NCI-H187 treated with DMSO at 0.1 percent for 48 hours (cell line): Measurements from ENCODE around the gene PC.
"Not testable (repeated sequence)": the region's sequence is repeated elsewhere in the genome, so short reads cannot be mapped to it uniquely, and the experiment has no call there.

Experiments
- DNase-seq: peaks from one replicate; lab custom pipeline; 2025; lab: John Stamatoyannopoulos, UW

Gene PC

DNA sequence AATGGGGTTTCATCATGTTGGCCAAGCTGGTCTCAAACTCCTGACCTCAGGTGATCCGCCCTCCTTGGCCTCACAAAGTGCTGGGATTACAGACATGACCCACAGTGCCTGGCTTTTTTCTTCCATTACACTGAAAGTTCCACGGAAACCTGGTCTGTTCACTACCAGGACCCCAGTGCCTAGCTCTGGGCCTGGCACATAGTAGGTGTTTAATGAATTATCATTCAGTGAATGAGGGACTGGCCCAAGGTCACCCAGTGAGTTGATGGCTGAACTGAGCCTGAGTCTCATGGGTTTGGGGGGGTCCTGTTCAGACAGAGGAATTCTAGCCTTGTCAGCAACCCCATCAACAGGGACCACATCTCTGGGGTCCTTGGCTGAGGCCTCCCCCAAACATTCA lies 20.0 kb upstream of the PC start:
- DNase-seq, result no peak

GRCh38 chr11:66976925-66977324 lies 18.7 kb upstream of the PC start:
- DNase-seq, result no peak

DNA sequence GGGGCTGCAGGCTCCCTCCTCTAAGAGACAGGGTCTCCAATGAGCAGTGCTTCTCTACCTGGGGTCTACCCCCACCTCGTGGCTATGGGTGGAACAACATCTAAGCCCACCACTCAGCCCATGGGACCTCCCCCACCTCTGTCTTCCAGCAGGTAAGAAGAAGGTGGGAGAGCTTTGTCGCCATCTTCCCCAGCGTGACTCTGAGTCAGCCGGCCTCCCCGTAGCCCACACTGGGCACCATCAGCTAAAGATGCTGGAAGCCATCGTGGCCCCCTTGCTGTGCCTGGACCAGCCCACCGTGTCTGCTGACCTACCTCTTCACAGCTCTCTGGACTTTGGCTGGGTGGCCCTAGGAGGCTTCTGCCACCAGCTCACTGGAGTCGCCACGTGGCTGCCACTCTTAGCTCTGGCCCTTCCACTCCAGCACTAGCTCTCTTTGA lies 17.9 kb upstream of the PC start:
- DNase-seq, result no peak

DNA sequence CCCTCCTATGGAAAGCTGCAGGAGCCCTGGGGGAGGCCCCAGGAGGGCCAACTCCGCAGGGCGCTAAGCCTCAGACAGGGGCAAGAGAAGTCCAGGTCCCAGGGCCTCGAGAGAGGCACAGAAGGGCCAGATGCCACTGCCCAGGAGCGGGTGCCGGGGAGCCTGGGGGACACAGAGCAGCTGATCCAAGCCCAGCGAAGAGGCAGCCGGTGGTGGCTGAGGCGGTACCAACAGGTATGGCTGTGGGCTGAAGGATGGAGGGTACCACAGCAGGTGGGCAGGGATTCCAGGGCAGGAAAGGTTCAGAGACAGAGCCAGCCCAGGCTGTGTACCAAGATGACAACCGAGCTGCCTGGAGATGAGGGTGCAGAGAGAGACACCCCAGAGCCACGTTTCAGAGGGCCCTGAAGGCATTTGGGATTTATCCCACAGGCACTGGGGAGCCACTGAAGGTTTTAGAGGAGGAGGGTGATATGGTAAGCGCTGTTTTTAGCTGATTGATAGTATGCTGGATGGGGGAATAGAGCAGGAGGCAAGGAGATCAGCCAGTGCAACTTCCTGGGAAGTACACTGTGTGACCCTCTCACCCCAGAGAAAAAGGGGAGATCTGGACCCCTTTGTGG lies 17.3 kb upstream of the PC start:
- DNase-seq, result no peak

DNA sequence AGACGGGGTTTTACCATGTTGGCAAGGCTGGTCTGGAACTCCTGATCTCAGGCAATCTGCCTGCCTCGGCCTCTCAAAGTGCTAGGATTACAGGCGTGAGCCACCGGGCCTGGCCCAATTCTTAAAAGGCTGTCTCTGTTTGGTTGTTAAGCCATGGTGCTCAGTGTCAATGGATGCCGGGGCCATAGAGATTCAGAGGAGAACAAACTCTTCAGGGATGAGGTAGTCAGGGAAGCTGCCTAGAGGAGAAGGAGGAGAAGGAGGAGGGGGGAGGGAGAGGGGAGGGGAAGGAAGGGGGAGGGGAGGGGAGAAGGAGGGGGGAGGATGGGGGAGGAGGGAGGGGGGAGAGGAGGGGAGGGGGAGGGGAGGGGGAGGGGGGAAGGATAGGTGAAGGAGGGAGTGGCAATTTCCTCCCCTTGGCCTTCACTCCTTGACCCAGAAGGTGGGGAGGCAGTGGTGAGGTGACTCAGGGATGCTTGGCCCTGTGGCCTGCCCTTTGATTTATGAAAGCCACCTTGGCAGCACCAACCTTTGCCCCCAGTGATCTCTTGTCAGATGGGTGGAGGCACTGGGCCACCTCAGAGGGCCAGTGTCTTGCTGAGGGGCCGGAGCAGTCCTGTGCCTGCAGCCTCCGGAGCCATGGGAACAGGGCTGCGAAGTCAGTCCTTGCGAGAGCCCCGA lies 16.7 kb upstream of the PC start, which contains the start of gene C11orf86:
Gene C11orf86, plus strand, starts transcription at position 581 of the 681 bp plus-strand sequence. Its CDS starts 59 bp downstream, at position 640.
- DNase-seq, result no peak

GRCh38 chr11:66973956-66974580 lies 15.9 kb upstream of the PC start:
- no peak for DNase-seq

- DNase-seq, result no peak
Observed at GRCh38 chr11:66971488-66971887, 13.3 kb upstream of the PC start.

GRCh38 chr11:66970807-66971442 lies 12.7 kb upstream of the PC start:
- DNase-seq, result no peak

DNA sequence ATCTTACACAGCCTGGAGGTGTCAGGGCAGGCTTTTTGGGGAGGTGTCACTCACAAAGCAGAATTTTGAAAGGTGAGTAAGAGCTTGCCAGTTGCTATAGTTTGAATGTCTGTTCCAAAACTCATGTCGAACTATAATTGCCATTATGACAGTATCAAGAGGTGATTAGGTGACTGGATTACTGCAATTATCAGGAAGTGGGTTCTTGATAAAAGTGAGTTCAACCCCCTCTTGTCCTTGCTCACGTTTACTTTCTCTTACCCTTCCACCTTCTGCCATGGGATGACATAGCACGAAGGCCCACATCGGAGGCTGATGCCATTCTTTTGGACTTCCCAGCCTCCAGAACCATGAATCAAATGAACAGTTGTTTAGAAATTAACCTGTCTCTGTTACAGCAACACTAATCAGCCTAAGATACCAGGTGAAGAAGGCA lies 12.2 kb upstream of the PC start:
- DNase-seq, result no peak

- DNase-seq, result no peak
Observed at GRCh38 chr11:66969584-66970225, 11.5 kb upstream of the PC start.

GRCh38 chr11:66967670-66968425 lies 9.7 kb upstream of the PC start:
- no peak for DNase-seq

DNA sequence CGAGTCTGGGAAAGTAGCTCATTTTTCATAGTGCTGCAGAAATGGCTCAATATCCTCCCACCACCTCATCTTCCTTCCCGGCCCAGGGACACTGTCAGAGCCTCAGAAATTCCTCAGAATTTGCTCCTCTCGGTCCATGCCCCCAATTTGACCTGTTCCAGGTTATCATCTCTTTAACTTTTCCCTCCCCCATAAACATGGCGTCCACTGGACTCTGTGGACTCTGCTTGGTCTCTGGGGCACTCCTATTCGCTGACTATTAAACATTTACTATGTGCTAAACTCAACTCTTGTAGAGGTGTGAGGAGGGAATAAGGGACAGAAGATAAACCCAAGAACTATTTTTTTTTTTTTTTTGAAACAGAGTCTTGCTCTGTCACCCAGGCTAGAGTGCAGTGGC lies 8.2 kb upstream of the PC start:
- no peak for DNase-seq

- DNase-seq, result no peak
Observed at GRCh38 chr11:66964495-66964894, 6.3 kb upstream of the PC start.

DNA sequence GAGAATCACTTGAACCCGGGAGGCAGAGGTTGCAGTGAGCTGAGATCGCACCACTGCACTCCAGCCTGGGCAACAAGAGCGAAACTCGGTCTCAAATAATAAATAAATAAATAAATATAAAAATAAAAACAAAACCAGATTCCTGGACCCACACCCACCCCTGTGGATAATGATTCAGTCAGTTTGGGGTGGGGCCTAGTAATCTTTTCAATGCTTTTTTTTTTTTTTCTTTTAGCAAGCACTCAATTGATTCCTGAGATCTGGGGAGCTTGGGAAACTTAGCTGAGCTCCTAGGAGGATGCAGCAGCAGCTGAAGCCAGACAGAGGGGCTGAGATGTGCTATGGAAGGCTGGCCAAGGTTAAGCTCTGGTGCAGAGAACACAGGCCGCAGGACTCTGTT lies 4.6 kb upstream of the PC start:
- DNase-seq, result no peak

DNA sequence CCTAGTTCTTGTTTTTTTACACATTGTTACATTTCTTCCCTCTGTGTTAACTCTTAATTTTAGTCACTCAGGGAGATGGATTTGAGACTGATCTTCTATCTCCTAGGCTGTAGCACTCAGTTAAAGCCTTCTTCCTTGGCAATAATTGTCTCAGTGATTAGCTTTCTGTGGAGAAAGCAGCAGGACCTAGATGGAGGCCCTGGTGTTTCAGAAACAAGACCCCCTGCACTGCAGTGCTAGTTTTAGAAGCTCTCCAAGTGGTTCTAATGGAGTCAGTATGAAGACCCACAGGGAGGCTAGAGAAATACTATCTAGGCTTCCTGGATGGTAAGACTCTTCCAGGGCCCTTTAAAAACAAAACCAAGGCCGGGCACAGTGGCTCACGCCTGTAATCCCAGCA lies 4.1 kb upstream of the PC start:
- DNase-seq, result no peak

DNA sequence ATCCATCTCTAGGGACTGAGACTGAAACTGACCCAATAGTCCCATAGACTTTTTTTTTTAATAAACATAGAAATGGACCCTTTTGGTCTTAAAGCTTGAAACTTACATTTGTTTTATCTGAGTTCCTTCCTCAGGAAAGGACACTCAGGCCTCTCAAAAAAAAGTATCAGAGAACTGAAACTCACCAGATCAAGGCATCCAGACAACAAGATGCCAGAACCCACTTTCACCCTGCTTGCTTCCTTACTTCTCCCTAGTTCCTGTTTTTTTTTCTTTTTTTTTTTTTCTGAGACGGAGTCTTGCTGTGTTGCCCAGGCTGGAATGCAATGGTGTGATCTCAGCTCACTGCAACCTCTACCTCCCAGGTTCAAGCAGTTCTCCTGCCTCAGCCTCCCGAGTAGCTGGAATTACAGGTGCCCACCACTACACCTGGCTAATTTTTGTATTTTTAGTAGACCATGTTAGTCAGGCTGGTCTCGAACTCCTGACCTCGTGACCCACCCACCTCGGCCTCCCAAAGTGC lies 3.6 kb upstream of the PC start:
- DNase-seq, result not testable (repeated sequence)

- no peak for DNase-seq
Observed at GRCh38 chr11:66958956-66959274, 732 bp upstream of the PC start.

- no peak for DNase-seq
Observed at GRCh38 chr11:66957971-66958231, 282 bp downstream of the PC start.

GRCh38 chr11:66956689-66957290 lies 1.4 kb downstream of the PC start:
- DNase-seq, result no peak

DNA sequence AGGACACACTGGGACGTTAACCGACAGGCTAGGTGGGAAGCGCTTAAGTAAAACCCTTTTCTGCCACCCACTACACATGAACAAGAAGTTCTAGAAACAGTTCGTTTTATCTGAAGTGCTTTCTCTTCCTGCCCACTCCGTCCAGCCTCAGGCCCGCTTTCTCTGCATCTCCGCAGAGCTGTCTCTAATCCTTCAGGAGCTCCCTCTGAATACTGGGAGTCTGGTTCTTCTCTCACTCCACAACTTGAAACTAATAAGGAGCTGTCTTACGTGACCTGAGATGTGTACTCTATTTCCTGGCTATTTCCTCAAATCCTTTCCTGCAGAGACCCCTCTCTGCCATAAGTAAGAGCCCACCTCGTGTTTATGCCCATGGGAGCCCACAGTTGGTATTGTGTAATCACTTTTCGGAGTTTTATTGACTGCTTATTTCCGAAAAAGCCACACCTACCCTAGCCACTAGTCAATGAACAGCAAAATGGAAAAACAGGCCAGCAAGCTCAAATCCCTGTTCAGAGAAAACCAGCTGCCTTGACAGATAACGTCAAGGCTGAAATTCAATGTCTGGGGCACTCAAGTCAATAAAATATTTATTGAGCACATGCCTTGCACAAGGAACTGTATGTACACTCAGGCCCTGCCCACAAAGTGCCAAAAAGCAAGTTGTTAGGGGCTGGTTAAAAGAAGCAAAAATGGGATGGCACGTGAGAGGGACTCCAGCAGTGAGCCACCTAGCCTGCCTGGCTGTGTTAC lies 4.9 kb downstream of the PC start:
- no peak for DNase-seq

- DNase-seq, result no peak
Observed at GRCh38 chr11:66951927-66952337, 6.3 kb downstream of the PC start.
